Trophoblast cell (in vitro differentiated cells and primary cell): Measurements from ENCODE around the gene TMEM135.

Source experiments
- DNase-seq, 2 donors: peaks; one replicate each; pipeline ENCODE4 v3.0.0-alpha.2; 2016
- H2AFZ ChIP-seq: 2 replicates; pipeline ENCODE4 v1.6.1; 2013; ENCODE audit warnings: low read length, moderate library complexity, mild to moderate bottlenecking; ENCODE audit not compliant: insufficient read depth, poor library complexity
- H2AK5ac ChIP-seq: 2 replicates; pipeline ENCODE4 v1.6.1; 2013; ENCODE audit warnings: mild to moderate bottlenecking, low read length
- H2BK120ac ChIP-seq: 2 replicates; pipeline ENCODE4 v1.6.1; 2013; ENCODE audit warnings: low read length, mild to moderate bottlenecking, moderate library complexity; ENCODE audit not compliant: insufficient read depth, poor library complexity
- H2BK12ac ChIP-seq: 2 replicates; pipeline ENCODE4 v1.6.1; 2013; ENCODE audit warnings: mild to moderate bottlenecking, low read length, moderate library complexity
- H2BK5ac ChIP-seq: 2 replicates; pipeline ENCODE4 v1.6.1; 2013; ENCODE audit warnings: low read length, low read depth, moderate library complexity, mild to moderate bottlenecking; ENCODE audit not compliant: poor library complexity
- H3K14ac ChIP-seq: 2 replicates; pipeline ENCODE4 v1.6.1; 2013; ENCODE audit warnings: mild to moderate bottlenecking, low read length
- H3K18ac ChIP-seq: 2 replicates; pipeline ENCODE4 v1.6.1; 2013; ENCODE audit warnings: mild to moderate bottlenecking, low read length
- H3K23ac ChIP-seq: 2 replicates; pipeline ENCODE4 v1.6.1; 2013; ENCODE audit warnings: low read length
- H3K27ac ChIP-seq: 2 replicates; pipeline ENCODE4 v1.5.1; 2013; ENCODE audit warnings: low read depth, mild to moderate bottlenecking, inconsistent platforms, low read length, moderate library complexity
- H3K27me3 ChIP-seq: 2 replicates; pipeline ENCODE4 v1.6.1; 2013; ENCODE audit warnings: inconsistent platforms, mild to moderate bottlenecking, low read length, moderate library complexity; ENCODE audit not compliant: insufficient read depth
- H3K36me3 ChIP-seq, 2 experiments: 1 replicate in 1 of 2; 2 replicates in 1 of 2; pipeline ENCODE4 v1.6.1; 2013; ENCODE audit warnings: low read length in 2 of 2, mild to moderate bottlenecking in 2 of 2, moderate library complexity in 1 of 2; ENCODE audit not compliant: insufficient read depth in 2 of 2, control insufficient read depth in 1 of 2
- H3K4ac ChIP-seq: 2 replicates; pipeline ENCODE4 v1.6.1; 2013; ENCODE audit warnings: low read depth, mild to moderate bottlenecking, low read length, moderate library complexity
- H3K4me1 ChIP-seq, 2 experiments: 1 replicate in 1 of 2; 2 replicates in 1 of 2; pipeline ENCODE4 v1.6.1; 2013; ENCODE audit warnings: low read length in 2 of 2, mild to moderate bottlenecking in 2 of 2, moderate library complexity in 1 of 2; ENCODE audit not compliant: insufficient read depth in 2 of 2, control insufficient read depth in 1 of 2
- H3K4me2 ChIP-seq: 2 replicates; pipeline ENCODE4 v1.6.1; 2013; ENCODE audit warnings: inconsistent platforms, mild to moderate bottlenecking, low read length, moderate library complexity
- H3K4me3 ChIP-seq: 2 replicates; pipeline ENCODE4 v1.5.1; 2013; ENCODE audit warnings: mild to moderate bottlenecking, low read depth, low read length, inconsistent platforms
- H3K79me1 ChIP-seq: one replicate; pipeline ENCODE4 v1.6.1; 2013; ENCODE audit warnings: low read length
- H3K79me2 ChIP-seq: 2 replicates; pipeline ENCODE4 v1.6.1; 2013; ENCODE audit warnings: low read length, mild to moderate bottlenecking; ENCODE audit not compliant: control insufficient read depth, insufficient read depth, poor library complexity
- H3K9ac ChIP-seq: 2 replicates; pipeline ENCODE4 v1.6.1; 2013; ENCODE audit warnings: mild to moderate bottlenecking, low read length
- H3K9me3 ChIP-seq: 2 replicates; pipeline ENCODE4 v1.6.1; 2013; ENCODE audit warnings: low read depth, mild to moderate bottlenecking, control low read depth, inconsistent platforms, low read length; ENCODE audit not compliant: insufficient read depth
- H4K12ac ChIP-seq: 2 replicates; pipeline ENCODE4 v1.6.1; 2013; ENCODE audit warnings: low read depth, mild to moderate bottlenecking, low read length, moderate library complexity
- H4K8ac ChIP-seq: 2 replicates; pipeline ENCODE4 v1.6.1; 2013; ENCODE audit warnings: low read depth, mild to moderate bottlenecking, low read length, moderate library complexity
- H4K91ac ChIP-seq: one replicate; pipeline ENCODE4 v1.6.1; 2013; ENCODE audit warnings: low read depth, mild to moderate bottlenecking, low read length, moderate library complexity
- WGBS: extraction: QIAGEN DNeasy Blood & Tissue Kit; methylation state at CpG from one replicate; pipeline ENCODE4 v1.1.7; 2013; ENCODE audit warnings: missing lambda C conversion rate; ENCODE audit not compliant: insufficient read length, insufficient coverage; ENCODE audit errors: extremely low coverage; 5-methylcytosine and 5-hydroxymethylcytosine counted together

Gene TMEM135

DNA sequence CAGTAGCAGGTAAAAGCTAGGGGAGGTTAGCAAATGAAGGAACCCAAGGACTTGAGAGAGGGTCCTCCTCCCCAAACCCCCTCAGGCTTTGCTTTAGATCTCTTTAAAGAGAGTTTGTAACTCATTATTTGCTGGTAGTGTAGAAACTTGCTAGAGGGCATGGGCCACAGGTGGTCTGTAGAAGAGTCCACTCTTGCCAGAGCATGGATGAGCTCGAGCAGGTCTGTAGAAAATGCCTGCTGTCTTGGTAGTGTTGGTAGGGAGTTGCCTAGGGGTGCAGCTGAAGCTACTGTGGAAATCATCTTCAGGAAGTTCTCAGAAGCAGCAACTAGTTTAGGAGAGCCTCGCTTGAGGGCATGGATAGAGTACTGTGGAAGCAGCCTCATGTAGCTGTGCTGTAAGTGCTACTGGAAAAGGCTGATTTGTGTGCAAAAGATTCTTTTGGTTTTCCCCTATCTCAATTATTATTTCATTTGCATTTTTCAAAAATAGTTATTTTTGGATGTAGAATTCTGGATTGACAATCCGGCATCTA, 104.3 kb downstream of the TMEM135 start:
- no peak for DNase-seq
- Histone ChIP-seq H3K79me2 (no peaks in the 10 kb centered on the region), H3K27ac (no peak overlapping the region), H3K79me1 (no peaks in the 10 kb centered on the region), H2BK120ac (no peak overlapping the region), H4K8ac (no peak overlapping the region), H4K91ac (no peak overlapping the region), H3K14ac (no peak overlapping the region), H2AK5ac (no peak overlapping the region), H3K9ac (no peak overlapping the region), H2AFZ (no peak overlapping the region), H3K36me3 (no peaks in the 10 kb centered on the region), H2BK5ac (no peak overlapping the region), H3K4me2 (no peak overlapping the region), H2BK12ac (no peak overlapping the region), H3K23ac (no peak overlapping the region), H3K18ac (no peak overlapping the region), H3K4me3 (no peak overlapping the region), H4K12ac (no peak overlapping the region), H3K27me3 (no peaks in the 10 kb centered on the region), H3K4me1 (no peaks in the 10 kb centered on the region), H3K4ac (no peak overlapping the region), H3K9me3 (no peaks in the 10 kb centered on the region)
- no CpG with 5 or more reads among the region's 3 CpGs for WGBS

DNA sequence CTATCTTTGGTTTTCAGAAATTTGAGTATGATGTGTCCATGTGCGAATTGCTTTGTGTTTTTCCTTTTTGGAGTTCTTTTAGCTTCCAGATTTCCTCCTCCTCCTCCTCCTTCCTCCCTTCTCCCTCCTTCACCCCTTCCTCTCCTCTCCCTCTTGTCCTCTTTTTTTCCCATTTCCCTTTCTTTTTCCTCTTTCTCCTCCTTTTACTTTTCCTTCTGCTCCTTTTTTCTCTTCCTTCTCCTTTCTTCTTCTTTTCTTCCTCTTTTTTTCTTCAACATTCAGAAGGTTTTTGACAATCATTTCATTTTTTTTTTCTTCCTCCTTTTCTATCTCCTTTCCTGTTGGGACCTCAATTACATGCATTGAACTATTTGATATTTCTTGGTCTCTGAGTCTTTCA, 104.9 kb downstream of the TMEM135 start:
- no peak overlapping the region for H2AFZ ChIP-seq
- no peaks in the 10 kb centered on the region for H3K4me1 ChIP-seq
- no peak overlapping the region for H2BK120ac ChIP-seq
- no peak overlapping the region for H3K9ac ChIP-seq
- H3K79me1 ChIP-seq, result no peaks in the 10 kb centered on the region
- no peaks in the 10 kb centered on the region for H3K36me3 ChIP-seq
- no peak overlapping the region for H3K4ac ChIP-seq
- no peak overlapping the region for H2BK12ac ChIP-seq
- no peaks in the 10 kb centered on the region for H3K27me3 ChIP-seq
- no peaks in the 10 kb centered on the region for H3K79me2 ChIP-seq
- no peak overlapping the region for H2AK5ac ChIP-seq
- H3K9me3 ChIP-seq, result no peaks in the 10 kb centered on the region
- no CpG with 5 or more reads among the region's 1 CpG for WGBS
- no peak overlapping the region for H2BK5ac ChIP-seq
- H4K91ac ChIP-seq, result no peak overlapping the region
- no peak overlapping the region for H4K8ac ChIP-seq
- H3K4me3 ChIP-seq, result no peak overlapping the region
- H3K18ac ChIP-seq, result no peak overlapping the region
- DNase-seq, result no peak
- H3K23ac ChIP-seq, result no peak overlapping the region
- H3K27ac ChIP-seq, result no peak overlapping the region
- H4K12ac ChIP-seq, result no peak overlapping the region
- no peak overlapping the region for H3K4me2 ChIP-seq
- no peak overlapping the region for H3K14ac ChIP-seq

GRCh38 chr11:87143641-87144040, 105.9 kb downstream of the TMEM135 start:
- Histone ChIP-seq H3K9ac (no peak overlapping the region), H3K23ac (no peak overlapping the region), H4K8ac (no peak overlapping the region)

GRCh38 chr11:87144252-87144651, 106.5 kb downstream of the TMEM135 start:
- Histone ChIP-seq H2AFZ (no peak overlapping the region), H3K79me1 (no peaks in the 10 kb centered on the region), H4K91ac (no peak overlapping the region), H2BK5ac (no peak overlapping the region), H3K18ac (no peak overlapping the region), H3K27me3 (no peaks in the 10 kb centered on the region), H3K23ac (no peak overlapping the region), H3K79me2 (no peaks in the 10 kb centered on the region), H2AK5ac (no peak overlapping the region), H3K4me1 (no peaks in the 10 kb centered on the region), H3K4me2 (no peak overlapping the region), H4K8ac (no peak overlapping the region), H3K4ac (no peak overlapping the region), H3K27ac (no peak overlapping the region), H2BK12ac (no peak overlapping the region), H2BK120ac (no peak overlapping the region), H3K36me3 (no peaks in the 10 kb centered on the region), H3K9ac (no peak overlapping the region), H3K14ac (no peak overlapping the region), H4K12ac (no peak overlapping the region), H3K9me3 (no peaks in the 10 kb centered on the region), H3K4me3 (no peak overlapping the region)
- no CpG with 5 or more reads among the region's 3 CpGs for WGBS
- no peak for DNase-seq

More at GRCh38 chr11:87143641-87144040, 105.9 kb downstream of the TMEM135 start:
- Histone ChIP-seq H3K18ac (no peak overlapping the region), H3K79me1 (no peaks in the 10 kb centered on the region), H4K12ac (no peak overlapping the region), H2BK120ac (no peak overlapping the region), H2BK12ac (no peak overlapping the region), H3K27ac (no peak overlapping the region), H4K91ac (no peak overlapping the region), H3K4ac (no peak overlapping the region), H3K36me3 (no peaks in the 10 kb centered on the region), H3K4me3 (no peak overlapping the region), H3K9me3 (no peaks in the 10 kb centered on the region), H3K4me1 (no peaks in the 10 kb centered on the region), H3K14ac (no peak overlapping the region), H2AK5ac (no peak overlapping the region), H3K27me3 (no peaks in the 10 kb centered on the region), H2AFZ (no peak overlapping the region), H2BK5ac (no peak overlapping the region), H3K4me2 (no peak overlapping the region), H3K79me2 (no peaks in the 10 kb centered on the region)
- WGBS, result no CpG with 5 or more reads among the region's 4 CpGs
- DNase-seq, result no peak
